Stimulated activated CD8-positive, alpha-beta memory T cell treated with anti-CD3 and anti-CD28 coated beads, Interleukin-4, amount 100 ng/mL, for 24 hours (primary cell): ENCODE measurements around the gene ZNF654.
"Not testable (repeated sequence)": the region's sequence is repeated elsewhere in the genome, so short reads cannot be mapped to it uniquely, and the experiment has no call there.

Experiments used
- DNase-seq: peaks from one replicate; pipeline ENCODE4 v3.0.0-alpha.2; 2020; ENCODE audit warnings: low read depth

Gene ZNF654

DNA sequence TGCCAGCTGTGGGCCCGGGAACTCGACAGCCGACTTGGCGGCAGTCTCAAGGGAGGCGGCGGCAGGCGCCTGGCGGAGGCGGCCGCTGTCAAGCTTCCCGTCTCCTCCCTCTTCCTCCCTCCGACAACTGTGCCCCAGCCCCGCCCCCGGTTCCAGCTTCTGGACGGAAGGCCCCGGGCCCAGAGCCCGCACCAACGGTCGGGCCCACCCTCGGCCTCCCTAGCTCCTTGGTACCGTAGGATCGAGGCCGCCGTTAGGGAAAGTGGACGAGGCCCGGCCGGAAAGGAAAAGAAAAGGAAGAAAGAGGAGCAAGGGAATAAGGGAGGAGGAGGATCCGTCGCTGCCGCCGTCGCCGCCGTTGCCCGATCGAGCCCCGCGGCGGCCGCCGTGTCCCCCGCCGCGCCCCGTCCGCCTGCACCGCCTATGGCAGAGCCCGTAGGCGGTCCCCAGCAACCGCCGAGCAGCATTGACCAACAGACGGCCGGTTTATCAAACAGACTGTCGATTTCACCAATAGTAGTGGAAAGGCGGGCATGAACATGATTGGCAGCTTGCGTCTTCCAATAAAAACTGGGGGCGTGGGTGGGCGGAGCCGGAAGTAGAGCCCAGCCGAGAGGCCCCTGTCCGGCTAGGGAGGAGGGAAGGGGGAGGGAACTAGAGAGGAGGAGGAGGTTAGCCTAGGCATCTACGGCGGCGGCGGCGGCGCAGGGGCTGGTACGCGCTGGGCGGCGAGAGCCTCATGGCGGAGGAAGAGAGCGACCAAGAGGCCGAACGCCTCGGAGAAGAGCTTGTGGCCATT, at the start of gene ZNF654, which contains the start of gene CGGBP1:
ZNF654 (plus strand) TSS at position 675 of the 799 bp plus-strand sequence; CDS start at position 740, 65 bp downstream.
CGGBP1 (minus strand) TSS at position 425 of the 799 bp plus-strand sequence. CDS start 3,029 bp downstream, outside the sequence.
- peak; percentile 98 for DNase-seq

DNA sequence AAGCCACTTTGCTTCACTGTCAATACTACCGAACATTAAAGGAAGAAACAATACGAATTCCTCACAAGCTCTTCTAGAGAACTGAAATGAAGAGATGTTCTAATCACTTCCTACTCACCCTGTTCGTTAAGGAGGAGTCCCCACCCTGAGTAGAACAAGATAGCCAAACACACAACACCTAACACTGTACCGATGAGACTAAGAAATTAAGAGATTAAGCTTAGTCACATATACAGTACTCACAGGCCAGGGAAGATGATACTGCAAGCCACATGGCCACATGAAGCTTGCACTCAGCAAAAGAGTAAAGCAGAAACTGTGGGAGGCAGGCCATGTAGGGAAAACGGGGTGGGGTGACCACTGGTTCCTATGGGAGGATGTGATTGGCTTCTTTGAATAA, 48.2 kb upstream of the ZNF654 start:
- no peak for DNase-seq

DNA sequence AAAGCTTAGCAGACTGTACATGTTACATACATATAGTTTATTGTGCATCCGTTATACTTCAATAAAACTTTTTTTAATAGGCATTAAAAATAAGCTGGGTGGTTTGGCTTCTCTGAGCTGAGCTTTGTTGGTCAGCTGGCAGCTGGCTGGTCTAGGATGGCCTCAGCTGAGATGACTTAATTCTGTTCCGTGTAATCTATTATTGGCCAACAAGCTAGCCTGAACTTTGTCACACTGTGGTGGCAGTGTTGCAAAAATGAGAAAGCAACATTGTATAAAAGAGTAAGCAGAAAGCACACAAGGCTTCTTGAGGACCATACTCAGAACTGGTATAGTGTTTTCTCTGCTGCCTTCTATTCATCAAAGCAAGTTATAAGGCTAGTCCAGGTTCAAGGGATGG, 45.5 kb upstream of the ZNF654 start:
- DNase-seq, result no peak

DNA sequence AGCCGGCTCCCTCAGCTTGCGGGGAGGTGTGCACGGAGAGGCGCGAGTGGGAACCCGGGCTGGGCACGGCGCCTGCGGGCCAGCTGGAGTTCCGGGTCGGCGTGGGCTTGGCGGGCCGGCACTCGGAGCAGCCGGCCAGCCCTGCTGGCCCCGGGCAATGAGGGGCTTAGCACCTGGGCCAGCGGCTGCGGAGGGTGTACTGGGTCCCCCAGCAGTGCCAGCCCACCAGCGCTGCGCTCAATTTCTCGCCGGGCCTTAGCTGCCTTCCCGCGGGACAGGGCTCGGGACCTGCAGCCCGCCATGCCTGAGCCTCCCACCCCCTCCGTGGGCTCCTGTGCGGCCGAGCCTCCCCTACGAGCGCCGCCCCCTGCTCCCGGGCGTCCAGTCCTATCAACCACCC, 43.4 kb upstream of the ZNF654 start:
- not testable (repeated sequence) for DNase-seq

DNA sequence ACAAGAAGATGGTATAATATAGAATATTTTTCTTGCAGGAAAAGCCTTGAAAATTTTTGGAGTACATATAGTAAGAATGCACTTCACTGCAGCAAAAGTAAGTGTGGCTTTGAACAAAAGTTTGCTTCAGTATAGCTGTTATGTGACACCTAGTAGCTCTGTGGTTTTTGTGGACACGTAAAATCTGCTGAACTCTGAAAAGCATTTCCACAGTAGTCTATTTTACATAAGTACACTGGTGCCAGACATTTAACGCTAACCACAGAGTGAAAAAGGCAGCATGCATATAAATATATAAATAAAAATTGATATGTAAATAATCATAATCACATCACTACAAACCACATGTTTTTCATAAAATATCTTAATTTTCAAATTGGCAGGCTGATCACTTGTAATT, 40.0 kb upstream of the ZNF654 start:
- no peak for DNase-seq

DNA sequence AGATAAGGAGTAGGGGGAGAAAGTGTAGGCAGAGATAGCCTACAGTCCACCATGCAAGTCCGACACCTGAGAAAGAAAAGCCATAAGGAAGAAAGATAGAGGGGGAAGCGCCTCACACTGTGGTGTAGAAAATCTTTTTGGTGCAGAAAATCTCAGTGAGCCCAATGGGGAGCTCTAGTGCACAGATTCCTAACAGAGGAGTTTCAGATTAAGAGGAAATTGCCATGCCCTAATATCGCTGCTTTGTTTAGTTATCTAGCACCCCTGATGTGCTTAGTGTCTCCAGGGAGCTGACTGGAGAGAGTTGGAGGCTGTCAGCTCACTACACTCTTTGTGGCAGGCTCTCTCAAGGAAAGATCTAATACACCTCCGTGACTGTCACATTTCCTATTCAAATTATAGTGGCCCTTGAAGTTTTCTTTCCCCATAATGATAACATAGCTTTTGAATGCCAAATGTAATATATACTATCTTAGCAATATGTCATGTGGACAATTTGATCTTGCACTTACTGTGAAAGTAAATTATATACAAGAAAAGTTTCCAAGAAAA, 34.0 kb upstream of the ZNF654 start:
- DNase-seq, result no peak

DNA sequence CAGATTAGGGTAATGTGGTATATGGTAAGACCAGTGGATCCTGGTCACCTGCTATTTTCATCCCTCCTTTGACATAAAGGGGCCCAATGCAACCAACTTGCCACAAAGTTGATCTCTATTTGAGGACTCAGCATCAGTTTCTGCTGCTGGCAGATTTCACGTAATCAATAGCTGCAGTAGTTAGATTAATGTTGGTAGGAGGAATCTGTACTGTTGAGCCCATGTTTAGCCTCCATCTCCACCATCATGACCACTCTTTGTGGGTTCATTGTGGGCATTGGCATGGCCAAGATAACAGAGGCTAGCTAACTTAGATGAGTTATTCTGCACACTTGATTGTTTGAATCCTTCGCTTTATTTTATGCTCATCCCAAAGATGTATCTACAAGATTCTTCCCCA, 30.2 kb upstream of the ZNF654 start:
- no peak for DNase-seq

DNA sequence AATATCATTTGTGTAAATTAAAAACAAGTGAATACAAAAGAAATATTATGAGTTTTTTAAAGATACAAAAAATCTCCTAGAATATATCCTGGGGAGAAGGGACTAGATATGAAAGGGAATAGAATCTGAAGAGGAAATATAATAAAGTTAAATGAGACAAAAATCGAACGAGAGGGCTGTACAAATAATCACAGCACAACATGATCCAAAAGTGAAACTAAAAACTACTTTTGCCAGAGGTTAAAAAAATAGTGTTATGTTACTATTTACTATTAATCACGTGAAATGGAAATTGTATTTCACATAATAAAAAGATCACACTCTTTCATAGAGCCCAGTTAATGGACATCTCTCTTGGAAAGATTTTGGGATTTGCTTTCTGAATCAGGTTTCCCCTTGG, 28.8 kb upstream of the ZNF654 start:
- DNase-seq, result no peak

DNA sequence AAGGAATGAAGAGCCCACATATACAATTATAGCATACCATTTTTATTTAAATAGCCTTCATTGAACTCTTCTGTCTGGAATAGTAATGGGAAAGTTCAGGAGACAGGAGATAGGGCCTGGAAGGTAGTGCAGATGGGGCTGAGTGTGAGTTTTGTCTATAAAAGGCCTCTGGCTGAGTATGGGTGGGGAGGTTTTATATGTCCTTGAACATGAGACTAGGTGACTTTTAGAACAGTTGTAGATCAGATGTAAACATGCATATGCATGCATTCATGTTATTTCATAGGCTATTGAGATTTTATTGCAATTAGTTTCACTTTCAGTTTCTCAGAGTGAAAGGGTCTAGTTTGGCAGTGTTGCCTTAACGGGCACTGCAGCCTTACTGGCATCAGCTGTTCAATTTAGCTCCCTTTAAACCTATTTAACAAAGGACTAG, 27.4 kb upstream of the ZNF654 start:
- no peak for DNase-seq

DNA sequence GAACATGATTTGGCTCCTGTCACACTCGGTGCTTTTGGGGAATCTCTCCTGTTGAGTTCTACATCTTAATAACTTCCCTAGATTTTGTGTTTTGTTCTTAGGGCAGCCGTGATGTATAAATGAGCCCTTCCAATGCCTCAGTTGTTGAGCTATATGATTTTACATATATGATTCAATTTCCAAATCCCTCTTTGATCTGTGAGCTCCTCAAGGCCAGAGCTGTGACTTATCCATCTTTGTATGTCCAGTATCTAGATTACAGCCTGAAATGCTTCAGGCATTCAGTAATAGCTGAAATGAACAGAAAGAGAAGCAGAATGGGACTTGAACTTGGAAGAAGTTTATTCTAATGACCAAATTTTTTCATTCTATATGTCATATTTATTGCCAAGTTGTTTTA, 26.8 kb upstream of the ZNF654 start:
- no peak for DNase-seq

DNA sequence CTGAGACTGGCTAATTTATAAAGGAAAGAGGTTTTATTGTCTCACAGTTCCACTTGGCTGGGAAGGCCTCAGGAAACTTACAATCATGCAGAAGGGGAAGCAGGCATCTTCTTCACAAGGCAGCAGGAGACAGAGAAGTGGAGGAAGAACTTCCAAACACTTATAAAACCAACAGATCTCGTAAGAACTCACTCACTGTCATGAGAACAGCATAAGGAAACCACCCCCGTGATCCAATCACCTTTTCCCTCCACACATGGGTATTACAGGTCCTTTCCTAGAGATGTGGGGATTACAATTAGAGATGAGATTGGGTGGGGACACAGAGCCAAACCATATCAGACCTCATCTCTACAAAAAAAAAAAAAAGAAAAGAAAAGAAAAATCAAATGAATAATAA, 26.0 kb upstream of the ZNF654 start:
- no peak for DNase-seq

DNA sequence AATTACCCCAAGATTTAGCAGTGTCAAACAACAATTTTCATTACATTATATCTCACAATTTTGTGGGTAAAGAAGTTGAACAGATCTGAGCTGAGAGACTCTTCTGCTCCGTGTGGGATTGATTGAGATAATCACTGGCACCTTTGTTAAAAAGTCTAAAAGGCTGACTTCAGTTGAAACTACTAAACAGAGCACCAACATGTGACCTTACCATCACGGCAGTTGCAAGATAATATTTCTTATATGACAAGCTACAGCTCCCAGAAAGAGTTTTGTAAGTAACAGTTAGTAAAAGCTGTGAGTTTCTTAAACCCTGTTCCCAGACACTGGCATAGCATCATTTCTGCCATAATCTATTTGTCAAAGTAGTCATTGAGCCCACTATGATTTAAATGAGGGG, 25.2 kb upstream of the ZNF654 start:
- no peak for DNase-seq

DNA sequence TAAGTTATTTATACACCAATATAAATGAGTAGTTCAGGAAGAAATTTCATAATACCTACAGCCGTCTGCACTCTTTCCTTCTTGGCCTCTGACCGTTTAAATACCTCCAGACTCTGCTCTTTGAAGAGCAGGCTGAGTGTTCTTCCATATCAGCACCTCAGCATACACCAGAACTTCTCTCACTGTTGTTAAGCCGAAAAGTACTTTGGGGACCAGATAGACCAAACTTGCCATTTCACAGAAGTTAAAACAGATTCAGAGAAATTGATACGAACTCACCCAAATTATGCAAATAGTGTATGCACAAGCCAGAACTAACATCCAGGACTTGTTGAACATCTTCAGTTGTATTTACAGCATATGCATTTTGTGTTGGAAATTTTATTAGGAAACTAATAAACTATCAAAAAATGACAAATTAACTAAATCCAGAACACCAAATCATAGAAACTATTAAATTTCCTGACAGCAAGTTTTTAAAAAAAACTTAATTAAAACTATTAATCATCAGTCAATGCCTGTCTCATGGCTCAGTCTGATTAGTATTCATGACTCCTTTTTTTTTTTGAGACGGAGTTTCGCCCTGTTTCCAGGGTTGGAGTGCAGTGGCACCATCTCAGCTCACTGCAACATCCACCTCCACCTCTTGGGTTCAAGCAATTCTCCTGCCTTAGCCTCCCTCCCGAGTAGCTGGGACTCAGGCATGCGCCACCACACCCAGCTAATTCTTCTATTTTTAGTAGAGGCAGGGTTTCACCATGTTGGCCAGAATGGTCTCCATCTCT, 24.4 kb upstream of the ZNF654 start:
- no peak for DNase-seq

DNA sequence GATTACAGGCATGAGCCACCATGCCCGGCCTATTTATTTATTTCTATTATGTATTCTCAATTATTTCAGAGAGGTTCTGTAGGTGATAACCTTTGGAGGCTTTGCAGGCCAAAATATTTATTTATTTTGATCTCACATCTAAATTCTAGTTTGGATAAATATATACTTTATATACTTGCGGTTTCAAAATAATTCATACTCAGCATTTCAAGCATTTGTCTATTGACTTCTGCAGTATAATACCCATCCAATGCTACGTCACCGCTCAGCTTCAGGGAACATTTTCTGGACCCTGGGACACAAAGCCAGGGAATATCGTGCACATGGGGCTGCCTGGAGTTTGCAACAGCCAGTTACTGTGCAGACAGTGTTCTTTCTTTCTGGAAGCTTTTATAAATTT, 22.8 kb upstream of the ZNF654 start:
- DNase-seq, result no peak

DNA sequence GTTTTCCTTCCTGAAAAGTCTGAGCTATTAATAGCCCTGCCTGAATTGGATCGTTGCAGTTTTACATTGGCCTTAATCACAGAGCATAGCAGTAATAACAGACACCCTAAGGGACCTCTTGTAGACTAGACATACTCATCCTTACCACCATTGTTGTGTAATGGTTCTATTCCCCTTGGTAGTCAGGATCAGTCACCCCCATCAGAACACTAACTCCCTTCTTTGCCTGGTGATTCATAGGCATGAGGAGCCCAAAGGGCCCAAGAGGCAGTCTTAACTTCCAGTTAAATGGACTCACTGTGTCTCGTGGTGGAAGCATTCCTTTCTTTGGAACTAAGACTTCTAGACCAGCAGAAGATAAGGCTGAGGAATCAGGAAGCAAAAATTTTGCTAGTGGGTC, 20.5 kb upstream of the ZNF654 start:
- no peak for DNase-seq

DNA sequence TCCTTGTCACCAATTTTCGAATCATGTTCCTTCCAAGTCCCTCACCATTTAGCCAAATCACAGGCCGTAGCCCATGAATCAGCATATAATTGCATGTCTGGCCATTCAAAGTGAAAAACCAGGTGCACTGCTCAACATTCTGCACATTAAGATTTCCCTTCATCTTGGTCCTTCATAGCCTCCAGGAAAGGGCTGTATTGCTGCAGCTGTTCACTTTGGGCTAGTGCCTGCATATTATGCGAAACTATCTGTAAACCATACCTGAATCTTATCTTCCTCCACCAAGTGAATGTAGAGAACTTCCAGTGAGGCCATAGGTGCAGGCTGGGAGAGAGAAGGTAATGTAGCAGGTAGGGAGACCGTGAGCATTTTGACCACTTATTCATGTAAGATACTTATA, 18.5 kb upstream of the ZNF654 start:
- no peak for DNase-seq

DNA sequence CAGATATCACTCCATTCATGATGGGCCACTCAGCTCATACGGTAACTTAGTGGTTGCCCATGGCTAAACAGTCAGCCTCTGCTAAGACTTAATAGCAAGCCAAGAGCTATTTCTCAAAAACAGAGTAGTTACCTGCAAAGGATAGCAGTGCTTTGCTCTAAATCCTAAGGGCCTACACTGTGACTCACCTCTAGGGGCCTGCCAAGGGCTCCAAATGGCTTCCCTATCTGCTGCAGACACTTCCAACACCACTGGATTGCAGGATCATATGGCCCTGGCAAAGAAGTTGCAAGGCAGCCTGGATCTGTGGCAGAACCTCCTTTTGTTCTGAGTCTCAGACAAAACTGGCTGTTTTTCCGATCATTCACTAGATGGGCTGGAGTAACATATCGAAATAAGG, 18.1 kb upstream of the ZNF654 start:
- no peak for DNase-seq

DNA sequence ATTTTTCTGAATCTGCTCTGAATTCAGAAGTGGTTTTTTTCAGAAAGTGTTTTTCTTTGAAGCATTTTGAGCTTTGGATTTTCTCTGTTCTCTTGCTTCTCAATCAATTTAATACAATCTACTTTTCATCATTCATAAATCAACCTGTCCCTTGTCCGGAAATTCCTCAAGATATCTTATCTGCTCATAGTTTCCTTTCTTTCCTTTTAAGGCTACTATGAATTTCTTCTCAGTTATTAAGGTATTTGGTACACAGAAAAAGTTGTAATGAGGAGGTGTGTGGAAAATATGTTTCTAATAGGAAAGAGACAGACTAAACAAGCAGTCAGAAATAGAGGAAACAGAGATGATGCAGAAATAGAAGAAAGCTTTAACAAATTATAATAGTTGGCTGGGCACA, 14.6 kb upstream of the ZNF654 start:
- no peak for DNase-seq

DNA sequence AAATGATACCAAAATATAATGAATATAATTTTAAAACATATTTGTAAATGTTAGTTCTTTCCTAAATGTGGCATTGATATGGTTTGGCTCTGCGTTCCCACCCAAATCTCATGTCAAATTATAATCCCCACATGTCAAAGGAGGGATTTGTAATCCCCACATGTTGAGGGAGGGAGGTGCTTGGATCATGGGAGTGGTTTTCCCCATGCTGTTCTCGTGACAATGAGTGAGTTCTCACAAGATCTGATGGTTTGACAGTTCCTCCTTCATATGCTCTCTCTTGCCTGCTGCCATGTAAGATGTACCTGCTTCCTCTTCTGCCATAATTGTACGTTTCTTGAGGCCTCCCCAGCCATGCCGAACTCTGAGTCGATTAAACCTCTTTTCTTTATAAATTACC, 12.3 kb upstream of the ZNF654 start:
- no peak for DNase-seq

DNA sequence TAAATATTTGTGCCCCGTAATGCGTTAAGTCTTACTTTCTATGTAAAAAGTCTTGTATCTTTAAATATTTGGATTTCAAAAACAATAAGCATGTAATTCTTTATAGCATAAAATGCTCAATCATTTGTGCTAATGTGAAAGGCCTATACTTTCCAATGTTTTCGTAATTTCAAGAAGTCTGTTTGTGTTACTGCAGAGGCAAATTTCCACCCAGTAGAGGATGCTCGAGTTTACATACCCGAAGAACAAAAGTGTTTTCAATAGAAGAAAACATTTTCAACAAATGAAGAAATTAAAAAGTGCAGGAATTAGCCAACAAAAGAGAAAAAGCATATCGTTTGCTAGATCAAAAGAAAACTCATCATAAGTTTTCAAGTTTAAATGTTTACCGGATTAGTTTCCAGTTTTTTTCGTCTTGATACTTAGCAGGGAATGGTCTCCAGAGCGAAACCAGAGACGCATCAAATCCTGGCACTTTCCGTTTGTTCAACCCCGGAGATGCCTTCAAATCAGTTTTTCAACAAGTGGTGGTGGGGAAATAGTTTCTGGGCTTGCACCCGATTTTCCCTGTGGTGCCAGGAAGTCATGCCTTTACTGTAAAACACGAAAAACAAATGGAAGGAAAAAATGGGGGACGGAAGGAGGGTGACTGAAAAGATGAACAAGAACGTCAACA, 1.3 kb upstream of the ZNF654 start:
- no peak for DNase-seq

DNA sequence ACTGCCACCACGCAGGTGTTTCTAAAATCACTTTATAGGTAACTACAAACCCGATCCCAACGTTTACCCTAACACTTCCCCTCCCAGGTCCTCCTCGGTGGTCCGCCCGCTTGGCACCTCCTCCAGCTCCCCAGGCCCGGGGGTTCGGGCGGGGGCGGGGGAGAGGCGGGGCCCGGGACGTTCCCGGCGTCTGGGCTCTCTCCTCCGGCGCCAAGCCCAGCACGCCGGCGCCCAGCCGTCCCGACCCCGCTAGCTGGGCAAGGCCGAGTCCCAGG, 812 bp upstream of the ZNF654 start:
- no peak for DNase-seq

DNA sequence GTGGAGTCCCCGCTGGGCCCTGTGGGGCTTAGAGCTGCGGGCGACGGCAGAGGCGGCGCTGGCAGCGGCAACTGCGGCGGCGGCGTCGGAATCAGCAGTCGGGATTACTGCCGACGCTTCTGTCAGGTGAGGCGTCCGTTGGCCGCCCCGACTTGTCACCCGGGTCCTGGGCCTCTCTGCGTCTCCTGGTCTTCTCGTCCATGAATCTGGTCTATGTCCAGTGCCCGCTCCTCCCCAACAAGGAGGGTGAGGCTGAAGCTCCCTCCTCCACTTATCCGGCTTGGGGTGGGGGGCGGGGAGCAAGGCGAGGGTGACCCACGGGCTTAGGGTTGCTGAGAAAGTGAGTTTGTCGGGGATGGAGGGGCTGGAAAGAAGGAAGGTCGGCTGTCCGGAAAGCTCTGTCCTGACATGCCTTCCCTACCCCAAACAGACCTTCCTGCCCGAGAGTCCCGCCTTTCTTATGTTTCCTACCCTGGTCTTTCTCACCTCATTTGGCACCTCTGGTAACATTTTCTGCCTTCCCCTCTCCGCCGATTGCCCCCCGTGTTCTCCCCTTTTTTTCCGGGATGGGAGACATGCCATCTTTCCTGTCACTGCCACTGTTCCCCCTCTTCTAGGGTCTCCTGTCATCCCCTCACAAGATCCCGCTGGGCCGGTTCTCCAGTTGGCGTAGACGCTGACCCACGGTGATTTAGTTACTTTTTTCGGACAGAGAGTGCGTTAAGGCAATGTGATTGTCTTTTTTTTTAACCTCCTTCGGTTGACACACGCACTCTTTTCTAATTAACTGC, 520 bp downstream of the ZNF654 start:
- no peak for DNase-seq
